Measurements from ENCODE around the gene FN1. TPM values are rescaled to one million over a fixed set of nuclear protein-coding genes. Genes with fewer than 3 reads are reported as not detected.

FN1 gene
- total and polyA plus RNA-seq, 2 experiments from 2014 or later = 240 to 241 TPM

DNA sequence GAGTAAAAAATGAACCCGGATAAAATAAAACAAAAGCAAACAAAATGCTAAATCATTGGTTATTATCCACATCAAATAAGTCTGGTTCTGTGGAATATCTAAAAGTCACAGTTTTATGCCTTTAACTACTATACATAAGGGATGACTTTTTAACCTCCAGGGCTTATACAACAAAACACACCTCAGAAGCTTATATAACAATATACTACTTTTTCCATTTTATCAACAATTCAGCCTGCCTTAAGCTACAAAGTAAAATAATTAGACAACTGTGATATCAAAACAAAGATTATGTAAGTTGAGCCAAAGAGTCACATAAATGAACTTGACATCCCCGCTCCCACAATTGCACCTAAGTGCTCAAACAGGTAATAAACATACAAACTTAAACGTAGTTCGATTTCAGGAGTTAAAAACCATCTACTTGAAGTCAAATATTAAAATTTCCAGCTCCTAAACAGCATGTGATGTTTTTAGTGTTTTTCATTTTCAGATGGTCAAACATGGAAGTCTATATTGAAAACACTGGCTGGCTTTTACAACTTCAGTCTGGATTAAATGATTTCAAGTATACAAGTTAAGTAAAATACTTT, 69.3 kb downstream of the FN1 start:
- no peaks in the 10 kb centered on the region for H3K9me3 ChIP-seq (ENCODE audit: low read depth)
- H3K36me3 ChIP-seq = peaks cover 49% of the 10 kb centered on the region
- no peaks in the 10 kb centered on the region for H3K27me3 ChIP-seq
- no peak overlapping the region for H3K4me3 ChIP-seq
- H3K4me1 ChIP-seq (ENCODE audit: low read depth) = no peaks in the 10 kb centered on the region
- TF ChIP-seq, protein P1, sequence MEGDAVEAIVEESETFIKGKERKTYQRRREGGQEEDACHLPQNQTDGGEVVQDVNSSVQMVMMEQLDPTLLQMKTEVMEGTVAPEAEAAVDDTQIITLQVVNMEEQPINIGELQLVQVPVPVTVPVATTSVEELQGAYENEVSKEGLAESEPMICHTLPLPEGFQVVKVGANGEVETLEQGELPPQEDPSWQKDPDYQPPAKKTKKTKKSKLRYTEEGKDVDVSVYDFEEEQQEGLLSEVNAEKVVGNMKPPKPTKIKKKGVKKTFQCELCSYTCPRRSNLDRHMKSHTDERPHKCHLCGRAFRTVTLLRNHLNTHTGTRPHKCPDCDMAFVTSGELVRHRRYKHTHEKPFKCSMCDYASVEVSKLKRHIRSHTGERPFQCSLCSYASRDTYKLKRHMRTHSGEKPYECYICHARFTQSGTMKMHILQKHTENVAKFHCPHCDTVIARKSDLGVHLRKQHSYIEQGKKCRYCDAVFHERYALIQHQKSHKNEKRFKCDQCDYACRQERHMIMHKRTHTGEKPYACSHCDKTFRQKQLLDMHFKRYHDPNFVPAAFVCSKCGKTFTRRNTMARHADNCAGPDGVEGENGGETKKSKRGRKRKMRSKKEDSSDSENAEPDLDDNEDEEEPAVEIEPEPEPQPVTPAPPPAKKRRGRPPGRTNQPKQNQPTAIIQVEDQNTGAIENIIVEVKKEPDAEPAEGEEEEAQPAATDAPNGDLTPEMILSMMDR (IDR thresholded peaks at IDR 0.05; ENCODE audit: low read depth, low read length) = no peak
- peak in 1 of 2 donors; percentile 30 for DNase-seq (ENCODE audit: low read depth in 1 of 2, low spot score in 1 of 2)
- H3K27ac ChIP-seq = no peak overlapping the region

DNA sequence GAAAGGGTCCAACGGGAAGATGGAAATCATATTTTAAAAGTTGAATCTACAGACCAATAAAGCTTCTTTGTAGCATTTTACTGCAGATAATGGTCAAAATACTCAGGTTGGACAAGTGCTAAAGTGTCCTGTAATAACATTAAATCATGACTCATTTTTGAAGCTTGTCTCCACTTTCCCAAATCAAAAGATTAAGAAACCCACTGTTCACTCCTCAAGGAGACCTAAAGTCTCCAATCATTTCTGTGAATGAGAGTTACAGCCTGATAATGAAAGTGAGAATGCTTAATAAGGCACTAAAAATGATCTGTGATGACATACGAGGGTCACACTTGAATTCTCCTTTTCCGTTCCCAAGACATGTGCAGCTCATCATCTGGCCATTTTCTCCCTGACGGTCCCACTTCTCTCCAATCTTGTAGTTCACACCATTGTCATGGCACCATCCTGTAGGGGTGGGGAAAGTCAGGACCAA, 70.6 kb downstream of the FN1 start:
- Histone ChIP-seq H3K4me1 (ENCODE audit: low read depth) (no peaks in the 10 kb centered on the region), H3K27me3 (no peaks in the 10 kb centered on the region), H3K9me3 (ENCODE audit: low read depth) (no peaks in the 10 kb centered on the region), H3K4me3 (no peak overlapping the region), H3K27ac (no peak overlapping the region), H3K36me3 (peaks cover 54% of the 10 kb centered on the region)
- peak in 1 of 2 donors; percentile 35 for DNase-seq (ENCODE audit: low read depth in 1 of 2, low spot score in 1 of 2)
- TF ChIP-seq, protein P1 (IDR thresholded peaks at IDR 0.05; ENCODE audit: low read depth, low read length) = no peak

DNA sequence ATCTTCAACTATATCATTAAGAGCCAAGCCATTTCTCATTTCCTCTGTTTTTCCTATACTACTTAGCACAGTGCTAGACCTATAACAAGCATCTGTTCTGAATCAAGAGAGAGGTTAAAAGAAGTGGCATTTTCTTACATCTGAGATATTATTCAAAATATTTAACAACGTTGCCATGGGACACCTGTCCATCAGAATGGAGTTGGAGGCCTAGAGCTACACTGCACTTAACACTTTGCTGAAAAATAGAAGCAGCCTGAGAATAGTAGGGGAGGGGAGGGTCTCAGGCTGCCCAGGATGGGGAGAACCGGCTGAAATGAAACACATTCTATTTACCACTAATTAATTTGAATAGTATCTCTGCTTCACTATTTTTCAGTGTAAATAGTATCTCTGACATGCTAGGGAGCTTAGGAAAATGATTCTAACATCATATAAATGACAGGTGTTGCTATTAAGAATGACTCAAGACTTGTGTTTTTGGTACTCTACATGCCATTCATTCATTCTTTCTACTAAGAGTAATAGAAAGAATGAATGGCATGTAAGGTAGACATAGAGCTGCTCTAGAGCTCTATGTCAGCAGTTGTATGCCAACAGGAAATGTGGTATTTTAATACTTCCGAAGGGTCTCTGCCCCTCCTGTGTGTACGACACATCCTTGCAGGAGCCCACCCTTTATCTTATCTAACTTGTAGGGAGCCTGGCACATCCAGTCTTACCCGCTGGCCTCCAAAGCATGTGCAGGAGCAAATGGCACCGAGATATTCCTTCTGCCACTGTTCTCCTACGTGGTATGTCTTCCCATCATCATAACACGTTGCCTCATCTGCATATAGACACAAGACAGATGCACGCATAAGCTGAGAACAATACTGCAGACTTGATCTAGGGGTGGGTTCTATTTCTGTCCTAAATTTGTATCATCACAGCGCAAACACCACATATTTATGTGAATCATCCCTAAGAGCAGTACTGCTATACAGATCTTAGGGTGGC, 71.4 kb downstream of the FN1 start:
- TF ChIP-seq, protein P1 (IDR thresholded peaks at IDR 0.05; ENCODE audit: low read depth, low read length) = no peak
- Histone ChIP-seq H3K27me3 (no peaks in the 10 kb centered on the region), H3K36me3 (peaks cover 54% of the 10 kb centered on the region), H3K4me3 (no peak overlapping the region), H3K9me3 (ENCODE audit: low read depth) (no peaks in the 10 kb centered on the region), H3K4me1 (ENCODE audit: low read depth) (no peaks in the 10 kb centered on the region), H3K27ac (no peak overlapping the region)
- peak in 1 of 2 donors; percentile 42 for DNase-seq (ENCODE audit: low read depth in 1 of 2, low spot score in 1 of 2)

DNA sequence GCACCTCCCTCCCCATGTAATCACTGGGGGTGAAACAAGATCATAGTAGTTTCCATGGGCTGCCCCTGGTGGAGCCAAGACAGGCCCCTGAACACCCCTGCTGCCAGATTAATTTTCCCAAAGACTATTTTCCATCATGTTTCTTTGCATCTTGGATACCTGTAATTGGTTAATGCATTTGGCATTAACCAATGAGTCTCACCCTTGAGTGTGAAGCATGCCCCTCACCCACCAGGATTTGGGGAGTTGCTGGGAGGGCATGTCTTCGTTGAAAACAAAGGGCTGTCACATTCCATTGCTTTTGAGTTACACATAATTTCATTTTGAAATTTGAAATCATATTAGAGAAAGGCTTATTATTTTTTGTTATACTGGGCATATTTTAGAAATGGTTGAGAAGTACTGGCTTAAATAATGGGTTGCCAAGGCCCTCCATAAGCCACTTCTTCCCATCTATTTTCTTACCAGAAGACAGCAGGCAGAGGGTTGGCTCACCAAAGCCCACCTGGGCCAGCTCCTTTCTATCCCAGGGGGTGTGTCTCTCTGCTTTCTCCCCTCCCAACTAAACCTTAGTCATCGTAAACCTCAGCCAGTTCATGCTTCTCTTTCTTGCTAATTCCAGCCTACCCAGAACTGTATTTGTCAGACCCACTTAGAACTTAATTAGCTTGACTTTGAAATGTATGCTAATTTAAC, 72.3 kb downstream of the FN1 start:
- Histone ChIP-seq H3K27ac (no peak overlapping the region), H3K36me3 (peaks cover 51% of the 10 kb centered on the region), H3K27me3 (no peaks in the 10 kb centered on the region), H3K4me3 (no peak overlapping the region), H3K9me3 (ENCODE audit: low read depth) (no peaks in the 10 kb centered on the region), H3K4me1 (ENCODE audit: low read depth) (no peaks in the 10 kb centered on the region)
- TF ChIP-seq, protein P1 (IDR thresholded peaks at IDR 0.05; ENCODE audit: low read depth, low read length) = no peak
- DNase-seq (ENCODE audit: low read depth in 1 of 2, low spot score in 1 of 2) = peak in 1 of 2 donors; percentile 44

DNA sequence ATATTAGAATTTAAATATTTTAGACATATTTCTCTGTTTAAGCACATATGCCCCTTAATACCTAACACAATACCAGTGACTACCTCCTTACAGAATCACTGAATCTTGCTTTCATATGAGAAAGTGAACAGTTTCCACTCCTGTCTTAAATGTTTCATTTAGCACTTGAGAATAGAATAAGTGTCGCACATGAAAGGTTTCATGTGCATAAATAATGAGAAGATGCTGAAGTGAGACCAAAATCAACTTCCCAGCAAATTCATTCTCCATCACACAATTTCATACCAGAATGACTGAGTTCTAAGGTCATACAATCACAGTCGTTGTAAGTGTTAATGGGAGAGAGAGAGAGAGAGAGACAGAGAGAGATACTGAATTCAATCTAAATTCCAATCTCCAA, 72.8 kb downstream of the FN1 start:
- Histone ChIP-seq H3K9me3 (ENCODE audit: low read depth) (no peaks in the 10 kb centered on the region), H3K27ac (no peak overlapping the region), H3K4me3 (no peak overlapping the region), H3K36me3 (peaks cover 49% of the 10 kb centered on the region), H3K4me1 (ENCODE audit: low read depth) (no peaks in the 10 kb centered on the region), H3K27me3 (no peaks in the 10 kb centered on the region)
- TF ChIP-seq, protein P1 (IDR thresholded peaks at IDR 0.05; ENCODE audit: low read depth, low read length) = no peak
- DNase-seq (ENCODE audit: low read depth in 1 of 2, low spot score in 1 of 2) = peak in 1 of 2 donors; percentile 29
